Measurements from ENCODE around the gene DDI2.
"Not testable (repeated sequence)": the region's sequence is repeated elsewhere in the genome, so short reads cannot be mapped to it uniquely, and the experiment has no call there.

The DDI2 gene

GRCh38 chr1:15584489-15585363, 32.5 kb upstream of the DDI2 start, which contains the start of gene AGMAT:
AGMAT (minus strand) TSS chr1:15585051; CDS start chr1:15584967, 84 bp downstream.
- no peaks in the 10 kb centered on the region for H3K9me3 ChIP-seq (ENCODE audit: control insufficient read depth, low read depth, low read length)
- H3K36me3 ChIP-seq (ENCODE audit: control insufficient read depth, low read depth, low read length) = no peaks in the 10 kb centered on the region
- H3K27ac ChIP-seq (ENCODE audit: low read length) = no peak within 1 kb of the TSS
- H3K27me3 ChIP-seq (ENCODE audit: control insufficient read depth, insufficient read depth, low read length) = no peaks in the 10 kb centered on the region
- peak within 1 kb of the TSS; percentile 67 for H3K4me3 ChIP-seq (ENCODE audit: low read length)
- H3K9ac ChIP-seq (ENCODE audit: low read length) = peak within 1 kb of the TSS; percentile 78
- no peaks in the 10 kb centered on the region for H3K4me1 ChIP-seq (ENCODE audit: control insufficient read depth, low read depth, low read length)

GRCh38 chr1:15592285-15592684, 25.0 kb upstream of the DDI2 start:
- H3K9me3 ChIP-seq (ENCODE audit: control insufficient read depth, low read depth, low read length) = no peaks in the 10 kb centered on the region
- no peaks in the 10 kb centered on the region for H3K27me3 ChIP-seq (ENCODE audit: control insufficient read depth, insufficient read depth, low read length)
- H3K36me3 ChIP-seq (ENCODE audit: control insufficient read depth, low read depth, low read length) = no peaks in the 10 kb centered on the region
- H3K4me1 ChIP-seq (ENCODE audit: control insufficient read depth, low read depth, low read length) = peaks cover 4% of the 10 kb centered on the region
- no peak overlapping the region for H3K9ac ChIP-seq (ENCODE audit: low read length)
- no peak overlapping the region for H3K4me3 ChIP-seq (ENCODE audit: low read length)
- H3K27ac ChIP-seq (ENCODE audit: low read length) = no peak overlapping the region

GRCh38 chr1:15595809-15596617, 21.2 kb upstream of the DDI2 start:
- Histone ChIP-seq H3K9me3 (ENCODE audit: control insufficient read depth, low read depth, low read length) (no peaks in the 10 kb centered on the region), H3K27me3 (ENCODE audit: control insufficient read depth, insufficient read depth, low read length) (no peaks in the 10 kb centered on the region), H3K4me1 (ENCODE audit: control insufficient read depth, low read depth, low read length) (peaks cover 4% of the 10 kb centered on the region), H3K27ac (ENCODE audit: low read length) (no peak overlapping the region), H3K36me3 (ENCODE audit: control insufficient read depth, low read depth, low read length) (no peaks in the 10 kb centered on the region), H3K4me3 (ENCODE audit: low read length) (no peak overlapping the region), H3K9ac (ENCODE audit: low read length) (no peak overlapping the region)

DNA sequence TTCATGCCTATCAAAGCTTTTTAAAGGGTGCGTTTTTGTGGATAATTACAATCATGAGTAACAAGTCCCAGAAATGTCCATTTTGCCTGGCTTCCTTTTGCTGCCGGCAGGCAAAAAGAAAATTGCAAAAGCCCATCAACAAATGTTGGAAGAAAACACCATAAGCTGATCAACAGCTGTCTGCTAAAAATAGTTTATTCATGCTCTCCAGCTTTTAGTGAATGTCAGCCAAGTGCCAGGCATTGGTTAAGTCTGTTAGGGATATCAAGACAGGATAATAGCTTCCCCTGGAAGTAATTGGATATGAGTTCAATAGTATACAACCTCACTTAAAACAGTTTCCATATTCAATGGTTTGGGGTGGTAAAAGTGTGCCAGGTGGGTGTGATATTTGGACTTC, 18.8 kb upstream of the DDI2 start:
- Histone ChIP-seq H3K9ac (ENCODE audit: low read length) (no peak overlapping the region), H3K9me3 (ENCODE audit: control insufficient read depth, low read depth, low read length) (no peaks in the 10 kb centered on the region), H3K4me1 (ENCODE audit: control insufficient read depth, low read depth, low read length) (peaks cover 4% of the 10 kb centered on the region), H3K4me3 (ENCODE audit: low read length) (no peak overlapping the region), H3K36me3 (ENCODE audit: control insufficient read depth, low read depth, low read length) (no peaks in the 10 kb centered on the region), H3K27me3 (ENCODE audit: control insufficient read depth, insufficient read depth, low read length) (no peaks in the 10 kb centered on the region), H3K27ac (ENCODE audit: low read length) (no peak overlapping the region)

GRCh38 chr1:15603050-15603965, 13.9 kb upstream of the DDI2 start:
- Histone ChIP-seq H3K27me3 (ENCODE audit: control insufficient read depth, insufficient read depth, low read length) (no peaks in the 10 kb centered on the region), H3K9ac (ENCODE audit: low read length) (no peak overlapping the region), H3K36me3 (ENCODE audit: control insufficient read depth, low read depth, low read length) (no peaks in the 10 kb centered on the region), H3K4me3 (ENCODE audit: low read length) (no peak overlapping the region), H3K4me1 (ENCODE audit: control insufficient read depth, low read depth, low read length) (no peaks in the 10 kb centered on the region), H3K27ac (ENCODE audit: low read length) (no peak overlapping the region), H3K9me3 (ENCODE audit: control insufficient read depth, low read depth, low read length) (no peaks in the 10 kb centered on the region)

DNA sequence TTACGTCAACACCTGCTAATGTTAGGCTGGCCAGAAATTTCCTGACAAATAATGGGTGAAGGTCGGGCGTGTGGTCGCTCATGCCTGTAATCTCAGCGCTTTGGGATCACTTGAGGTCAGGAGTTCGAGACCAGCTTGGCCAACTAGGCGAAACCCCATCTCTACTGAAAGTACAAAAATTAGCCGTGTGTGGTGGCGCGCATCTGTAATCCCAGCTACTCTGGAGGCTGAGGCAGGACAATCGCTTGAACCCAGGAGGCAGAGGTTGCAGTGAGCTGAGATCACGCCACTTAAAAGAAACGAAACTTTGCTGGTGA, 13.3 kb upstream of the DDI2 start:
- not testable (repeated sequence) for H3K9ac ChIP-seq (ENCODE audit: low read length); H3K27ac ChIP-seq (ENCODE audit: low read length); H3K27me3 ChIP-seq (ENCODE audit: control insufficient read depth, insufficient read depth, low read length); H3K36me3 ChIP-seq (ENCODE audit: control insufficient read depth, low read depth, low read length); H3K9me3 ChIP-seq (ENCODE audit: control insufficient read depth, low read depth, low read length); H3K4me1 ChIP-seq (ENCODE audit: control insufficient read depth, low read depth, low read length); H3K4me3 ChIP-seq (ENCODE audit: low read length)

DNA sequence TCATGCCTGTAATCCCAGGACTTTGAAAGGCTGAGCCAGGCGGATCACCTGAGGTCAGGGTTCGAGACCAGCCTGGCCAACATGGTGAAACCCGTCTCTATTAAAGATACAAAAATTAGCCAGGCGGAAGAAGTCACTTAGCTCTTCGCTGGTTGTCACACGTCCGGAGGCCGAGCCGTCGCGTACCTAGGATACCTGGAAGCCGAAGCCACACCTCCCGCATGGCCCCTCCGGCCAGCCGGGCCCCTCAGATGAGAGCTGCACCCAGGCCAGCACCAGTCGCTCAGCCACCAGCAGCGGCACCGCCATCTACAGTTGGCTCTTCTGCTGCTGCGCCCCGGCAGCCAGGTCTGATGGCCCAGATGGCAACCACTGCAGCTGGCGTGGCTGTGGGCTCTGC, 12.9 kb upstream of the DDI2 start:
- H3K4me3 ChIP-seq (ENCODE audit: low read length); H3K27me3 ChIP-seq (ENCODE audit: control insufficient read depth, insufficient read depth, low read length); H3K9ac ChIP-seq (ENCODE audit: low read length); H3K9me3 ChIP-seq (ENCODE audit: control insufficient read depth, low read depth, low read length); H3K27ac ChIP-seq (ENCODE audit: low read length); H3K4me1 ChIP-seq (ENCODE audit: control insufficient read depth, low read depth, low read length); H3K36me3 ChIP-seq (ENCODE audit: control insufficient read depth, low read depth, low read length): not testable (repeated sequence)

GRCh38 chr1:15605398-15606383, 11.6 kb upstream of the DDI2 start:
- Histone ChIP-seq H3K4me3 (ENCODE audit: low read length) (no peak overlapping the region), H3K27me3 (ENCODE audit: control insufficient read depth, insufficient read depth, low read length) (no peaks in the 10 kb centered on the region), H3K27ac (ENCODE audit: low read length) (no peak overlapping the region), H3K9ac (ENCODE audit: low read length) (no peak overlapping the region), H3K4me1 (ENCODE audit: control insufficient read depth, low read depth, low read length) (no peaks in the 10 kb centered on the region), H3K36me3 (ENCODE audit: control insufficient read depth, low read depth, low read length) (no peaks in the 10 kb centered on the region), H3K9me3 (ENCODE audit: control insufficient read depth, low read depth, low read length) (no peaks in the 10 kb centered on the region)

DNA sequence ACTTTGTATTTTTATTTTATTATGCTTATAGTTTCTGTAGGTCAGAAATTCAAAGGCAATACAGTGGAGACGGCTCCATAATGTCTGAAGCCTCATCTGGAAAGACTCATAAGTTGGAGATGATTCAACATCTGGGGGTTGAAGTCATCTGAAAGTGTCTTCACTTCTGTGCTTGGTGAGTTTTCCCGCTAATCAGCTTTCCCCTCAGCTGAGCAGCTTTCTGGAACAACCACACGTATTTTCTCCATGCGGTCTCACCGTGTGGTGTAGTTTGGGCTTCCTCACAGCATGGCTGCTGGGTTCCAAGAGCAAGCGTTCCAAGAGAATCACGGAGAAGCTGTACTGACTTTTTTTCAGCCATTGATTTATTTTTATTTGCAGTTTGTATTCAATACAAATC, 7.6 kb upstream of the DDI2 start:
- Histone ChIP-seq H3K4me3 (ENCODE audit: low read length) (no peak overlapping the region), H3K36me3 (ENCODE audit: control insufficient read depth, low read depth, low read length) (no peaks in the 10 kb centered on the region), H3K9ac (ENCODE audit: low read length) (no peak overlapping the region), H3K27me3 (ENCODE audit: control insufficient read depth, insufficient read depth, low read length) (no peaks in the 10 kb centered on the region), H3K27ac (ENCODE audit: low read length) (no peak overlapping the region), H3K4me1 (ENCODE audit: control insufficient read depth, low read depth, low read length) (no peaks in the 10 kb centered on the region), H3K9me3 (ENCODE audit: control insufficient read depth, low read depth, low read length) (no peaks in the 10 kb centered on the region)

GRCh38 chr1:15610167-15610566, 7.1 kb upstream of the DDI2 start:
- no peaks in the 10 kb centered on the region for H3K27me3 ChIP-seq (ENCODE audit: control insufficient read depth, insufficient read depth, low read length)
- no peak overlapping the region for H3K9ac ChIP-seq (ENCODE audit: low read length)
- no peaks in the 10 kb centered on the region for H3K4me1 ChIP-seq (ENCODE audit: control insufficient read depth, low read depth, low read length)
- no peaks in the 10 kb centered on the region for H3K36me3 ChIP-seq (ENCODE audit: control insufficient read depth, low read depth, low read length)
- H3K9me3 ChIP-seq (ENCODE audit: control insufficient read depth, low read depth, low read length) = no peaks in the 10 kb centered on the region
- no peak overlapping the region for H3K4me3 ChIP-seq (ENCODE audit: low read length)
- no peak overlapping the region for H3K27ac ChIP-seq (ENCODE audit: low read length)

Data from iPS-18a (cell line).